MV-4-11 (cell line): ENCODE data around the gene TNFRSF18.
"Not testable (repeated sequence)": the region's sequence is repeated elsewhere in the genome, so short reads cannot be mapped to it uniquely, and the experiment has no call there.

Experiments
- DNase-seq: peaks from one replicate; lab custom pipeline; 2025; lab: John Stamatoyannopoulos, UW

Gene TNFRSF18, protein sequence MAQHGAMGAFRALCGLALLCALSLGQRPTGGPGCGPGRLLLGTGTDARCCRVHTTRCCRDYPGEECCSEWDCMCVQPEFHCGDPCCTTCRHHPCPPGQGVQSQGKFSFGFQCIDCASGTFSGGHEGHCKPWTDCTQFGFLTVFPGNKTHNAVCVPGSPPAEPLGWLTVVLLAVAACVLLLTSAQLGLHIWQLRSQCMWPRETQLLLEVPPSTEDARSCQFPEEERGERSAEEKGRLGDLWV

DNA sequence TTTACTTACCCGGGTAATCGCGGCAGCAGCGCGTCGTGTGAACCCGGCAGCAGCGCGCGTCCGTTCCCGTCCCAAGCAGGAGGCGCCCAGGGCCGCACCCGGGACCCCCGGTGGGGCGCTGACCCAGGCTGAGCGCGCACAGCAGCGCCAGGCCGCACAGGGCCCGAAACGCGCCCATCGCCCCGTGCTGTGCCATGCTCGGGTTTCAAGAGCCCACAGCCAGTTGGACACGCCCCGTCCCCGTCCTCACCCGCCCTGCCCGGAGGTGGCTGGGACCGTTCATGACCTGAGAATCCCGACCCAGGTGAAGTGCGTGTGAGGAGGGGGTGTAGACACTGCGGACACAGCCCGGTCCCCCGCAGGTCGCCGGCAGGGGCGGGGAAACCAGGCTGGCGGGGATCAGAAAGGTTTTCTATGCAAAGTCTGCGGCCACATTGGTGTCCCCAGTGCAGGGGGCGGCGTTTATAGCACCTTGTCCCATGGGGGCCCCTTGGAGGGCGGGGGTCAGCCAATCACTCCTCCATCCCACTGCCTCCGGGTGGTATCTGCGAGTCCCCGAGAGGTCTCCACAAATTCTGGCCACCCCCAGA is at the start of gene TNFRSF18:
TSS of gene TNFRSF18 (minus strand) at position 217 of the 590 bp plus-strand sequence. CDS start at position 196, 21 bp downstream.
- no peak for DNase-seq

DNA sequence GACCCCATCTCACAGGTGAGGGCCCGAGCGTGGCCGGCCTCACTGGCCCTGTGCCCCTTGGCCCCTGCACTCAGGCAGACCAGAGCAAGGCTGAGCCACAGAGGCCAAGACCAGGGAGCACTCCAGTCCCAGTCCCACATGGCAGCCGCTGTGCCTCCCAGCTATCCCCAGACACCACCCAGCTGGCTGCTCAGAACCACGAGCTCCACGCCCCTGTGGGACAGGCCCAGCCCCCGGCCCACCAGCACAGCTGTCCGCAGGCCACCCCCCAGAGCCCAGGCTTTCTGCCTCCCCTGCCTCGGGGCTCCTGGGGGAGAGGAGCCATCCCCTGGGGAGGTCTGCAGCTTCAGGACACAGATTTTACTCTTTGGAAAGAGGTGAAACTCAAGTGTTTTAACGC is 49.2 kb upstream of the TNFRSF18 start:
- no peak for DNase-seq

DNA sequence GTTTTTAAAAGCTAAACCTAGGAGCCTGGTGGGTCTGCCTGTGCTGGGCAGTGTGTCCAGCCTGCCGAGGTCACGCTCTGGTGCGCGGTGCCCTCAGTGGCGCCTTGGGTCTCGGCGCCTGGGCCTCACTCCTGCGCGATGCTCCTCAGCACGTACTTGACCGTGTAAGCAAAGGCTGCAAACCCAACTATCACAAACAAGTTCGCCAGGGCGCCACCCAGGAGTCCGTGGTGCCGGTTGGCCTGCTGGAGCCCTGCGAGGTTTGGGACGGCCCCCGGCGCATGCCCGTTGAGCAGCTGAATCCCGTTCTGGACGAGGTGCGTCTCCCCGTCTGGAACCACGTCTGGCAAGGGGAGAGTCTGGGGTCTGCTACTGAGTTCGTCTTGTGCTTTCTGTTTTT is 48.7 kb upstream of the TNFRSF18 start:
- DNase-seq: no peak

DNA sequence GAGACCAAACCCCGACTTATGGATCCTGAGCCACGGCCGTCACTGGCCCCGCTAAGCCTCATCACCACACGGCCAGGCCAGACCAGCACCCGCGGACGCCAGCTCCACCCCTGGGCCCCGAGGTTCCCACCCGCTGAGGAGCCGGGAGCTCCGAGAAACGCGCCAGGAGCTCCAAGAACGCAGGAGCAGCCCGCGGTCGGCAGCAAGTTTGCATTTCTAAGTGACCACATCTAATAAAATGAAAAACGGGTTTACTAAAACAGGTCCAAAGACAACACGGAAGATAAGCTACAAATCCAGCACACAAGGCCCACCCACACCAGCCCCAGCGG is 48.2 kb upstream of the TNFRSF18 start:
- DNase-seq: no peak

DNA sequence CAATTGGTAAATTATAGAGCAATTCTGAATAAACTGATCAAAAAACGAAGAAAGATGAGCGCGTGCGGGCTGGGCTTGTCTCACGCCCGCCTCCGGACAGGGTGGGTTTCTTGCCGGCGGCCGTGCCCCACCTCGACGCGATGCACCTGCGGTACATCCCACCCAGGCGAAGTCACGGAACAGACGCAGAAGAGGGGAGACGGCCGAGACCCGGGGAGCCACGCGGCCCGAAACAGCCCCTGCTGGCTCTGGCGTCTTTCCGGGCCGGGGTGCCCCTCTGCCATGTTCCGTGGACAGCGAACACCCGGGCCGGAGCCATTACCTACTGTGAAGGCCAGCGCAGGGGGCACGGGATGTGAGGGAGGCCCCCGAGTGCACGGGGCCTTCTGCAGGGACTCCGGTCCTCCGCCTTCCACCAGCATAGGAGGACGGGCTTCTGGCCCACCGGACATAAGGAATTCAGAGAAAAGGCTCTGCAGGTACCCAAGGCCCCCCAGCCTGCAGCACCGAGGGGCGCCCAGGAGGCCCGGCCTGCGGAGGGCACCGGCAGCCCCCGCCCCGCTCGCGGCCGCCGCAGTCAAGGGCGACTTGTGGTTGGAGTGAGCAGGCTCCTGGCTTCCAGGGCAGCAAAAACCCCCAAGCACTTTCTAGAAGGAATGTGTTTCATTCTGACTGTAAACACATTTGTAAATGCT is 47.7 kb upstream of the TNFRSF18 start:
- DNase-seq: no peak

DNA sequence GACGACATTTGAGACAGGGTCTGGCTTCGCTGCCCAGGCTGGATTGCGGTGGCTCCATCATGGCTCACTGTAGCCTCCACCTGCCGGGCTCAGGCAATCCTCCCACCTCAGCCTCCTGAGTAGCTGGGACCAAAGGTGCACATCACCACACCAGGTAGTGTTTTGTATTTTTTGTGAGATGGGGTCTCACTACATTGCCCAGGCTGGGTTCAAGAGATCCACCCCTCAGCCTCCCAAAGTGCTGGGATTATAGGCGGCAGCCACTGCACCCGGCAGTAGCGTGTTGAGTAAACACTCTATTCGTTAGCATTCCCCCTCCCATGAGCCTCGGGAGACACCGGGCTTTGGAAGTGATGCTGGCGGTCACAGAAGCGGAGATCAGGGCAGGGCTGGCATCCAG is 46.9 kb upstream of the TNFRSF18 start:
- no peak for DNase-seq

DNA sequence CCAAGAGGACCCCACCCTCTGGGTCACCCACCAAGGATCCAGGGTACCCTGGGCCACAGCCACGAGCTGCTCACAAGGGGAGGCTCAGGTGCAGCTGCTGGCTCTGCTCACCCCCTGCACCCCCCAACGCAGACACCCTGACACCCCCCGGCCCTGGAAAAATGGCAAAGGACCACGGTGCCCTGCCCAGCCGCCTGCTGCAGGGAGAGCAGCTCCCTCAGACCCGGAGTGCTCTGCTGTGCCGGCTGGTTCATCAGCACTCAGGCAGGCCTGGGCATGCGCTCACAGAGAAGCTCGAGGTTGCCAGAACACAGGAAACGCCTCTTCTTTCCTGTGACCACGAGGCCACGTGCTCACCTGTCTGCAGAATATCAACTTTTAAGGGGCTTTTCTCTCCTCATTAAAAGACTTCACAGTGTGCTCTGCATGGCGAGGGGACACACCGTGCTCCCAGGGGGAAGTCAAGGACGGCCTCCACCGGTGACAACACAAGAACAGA is 44.4 kb upstream of the TNFRSF18 start:
- no peak for DNase-seq

DNA sequence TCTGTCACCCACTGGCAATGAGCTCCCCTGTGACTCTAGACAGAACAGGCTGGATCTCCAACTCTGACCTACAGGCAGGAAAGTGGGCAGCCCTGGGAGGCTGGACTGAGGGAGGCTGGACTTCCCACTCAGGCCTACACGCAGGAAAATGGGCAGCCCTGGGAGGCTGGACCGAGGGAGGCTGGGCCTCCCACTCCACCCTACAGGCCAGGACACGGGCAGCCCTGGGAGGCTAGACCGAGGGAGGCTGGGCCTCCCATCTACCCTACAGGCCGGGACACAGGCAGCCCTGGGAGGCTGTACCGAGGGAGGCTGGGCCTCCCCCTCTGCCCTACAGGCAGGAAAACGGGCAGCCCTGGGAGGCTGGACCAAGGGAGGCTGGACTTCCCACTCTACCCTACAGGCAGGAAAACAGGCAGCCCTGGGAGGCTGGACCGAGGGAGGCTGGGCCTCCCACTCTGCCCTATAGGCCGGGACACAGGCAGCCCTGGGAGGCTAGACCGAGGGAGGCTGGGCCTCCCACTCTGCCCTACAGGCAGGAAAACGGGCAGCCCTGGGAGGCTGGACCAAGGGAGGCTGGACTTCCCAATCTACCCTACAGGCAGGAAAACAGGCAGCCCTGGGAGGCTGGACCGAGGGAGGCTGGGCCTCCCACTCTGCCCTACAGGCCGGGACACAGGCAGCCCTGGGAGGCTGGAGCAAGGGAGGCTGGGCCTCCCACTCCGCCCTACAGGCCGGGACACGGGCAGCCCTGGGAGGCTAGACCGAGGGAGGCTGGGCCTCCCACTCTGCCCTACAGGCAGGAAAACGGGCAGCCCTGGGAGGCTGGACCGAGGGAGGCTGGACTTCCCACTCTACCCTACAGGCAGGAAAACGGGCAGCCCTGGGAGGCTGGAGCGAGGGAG is 41.9 kb upstream of the TNFRSF18 start:
- DNase-seq: not testable (repeated sequence)

DNA sequence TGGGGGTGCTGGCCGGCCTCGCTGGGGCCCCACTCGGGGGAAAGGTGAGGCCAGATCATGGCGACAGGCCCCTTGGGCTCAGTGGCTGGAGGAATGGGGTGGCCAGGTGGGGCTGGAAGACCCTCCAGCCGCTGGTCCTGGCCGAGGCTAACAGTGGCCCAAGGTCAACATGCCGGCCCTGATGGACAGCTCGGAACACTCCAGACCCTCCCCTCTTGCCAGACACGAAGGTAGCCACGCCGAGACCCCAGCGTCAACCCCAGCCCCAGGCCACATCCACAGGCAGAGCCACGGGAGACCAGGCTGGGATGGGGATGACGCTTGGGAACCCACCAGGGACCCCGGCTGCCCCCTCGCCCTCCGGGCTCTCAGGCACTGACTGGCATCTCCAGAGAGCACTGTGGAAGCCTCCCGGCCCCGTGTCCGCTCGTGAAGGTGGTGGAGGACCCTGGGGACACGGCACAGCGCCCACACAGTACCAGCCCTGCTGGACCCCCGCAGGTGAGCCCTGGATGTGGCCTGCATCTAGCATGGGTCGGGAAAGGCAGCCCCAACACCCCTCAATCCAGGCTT is 41.0 kb upstream of the TNFRSF18 start:
- no peak for DNase-seq

DNA sequence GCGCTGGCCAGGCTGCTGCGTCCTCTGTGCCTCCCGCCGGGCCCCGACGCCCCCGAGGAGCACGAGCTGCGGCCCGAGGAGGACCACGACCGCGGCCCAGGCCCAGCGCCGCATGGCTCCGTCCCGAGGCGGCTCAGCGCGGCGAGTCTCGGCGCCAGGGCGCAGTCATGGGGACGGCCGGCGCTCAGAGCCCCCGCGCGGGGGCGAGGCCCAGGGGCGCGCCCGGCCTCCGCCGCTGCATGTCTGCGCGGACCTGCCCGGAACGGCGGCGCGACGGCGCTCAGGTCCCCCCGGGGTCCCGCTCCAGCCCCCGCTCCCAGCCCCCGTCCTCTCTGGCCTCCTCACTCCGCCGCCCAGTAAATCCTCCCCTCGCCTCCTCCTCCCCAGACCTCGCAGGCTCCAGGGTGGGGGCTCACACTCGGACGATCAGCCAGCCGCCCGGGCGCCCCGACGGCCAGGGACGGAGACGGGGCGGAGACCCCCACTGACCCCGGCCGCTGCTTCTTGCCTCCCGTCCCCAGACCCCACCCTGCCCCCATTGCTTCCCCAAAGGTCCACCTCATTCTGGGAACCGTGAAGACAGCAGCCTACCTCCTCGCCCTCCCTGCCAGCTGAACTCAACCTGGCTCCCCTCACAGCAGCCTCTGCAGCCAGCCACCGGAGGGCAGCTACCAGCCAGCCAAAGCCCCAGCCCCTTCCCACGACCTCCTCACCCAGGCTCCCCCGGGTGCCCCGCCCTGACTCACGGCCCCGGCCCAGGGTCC is 40.4 kb upstream of the TNFRSF18 start, which contains the start of gene C1QTNF12:
TSS of gene C1QTNF12 (minus strand) at position 146 of the 764 bp plus-strand sequence. CDS start at position 114, 32 bp downstream.
- no peak for DNase-seq

DNA sequence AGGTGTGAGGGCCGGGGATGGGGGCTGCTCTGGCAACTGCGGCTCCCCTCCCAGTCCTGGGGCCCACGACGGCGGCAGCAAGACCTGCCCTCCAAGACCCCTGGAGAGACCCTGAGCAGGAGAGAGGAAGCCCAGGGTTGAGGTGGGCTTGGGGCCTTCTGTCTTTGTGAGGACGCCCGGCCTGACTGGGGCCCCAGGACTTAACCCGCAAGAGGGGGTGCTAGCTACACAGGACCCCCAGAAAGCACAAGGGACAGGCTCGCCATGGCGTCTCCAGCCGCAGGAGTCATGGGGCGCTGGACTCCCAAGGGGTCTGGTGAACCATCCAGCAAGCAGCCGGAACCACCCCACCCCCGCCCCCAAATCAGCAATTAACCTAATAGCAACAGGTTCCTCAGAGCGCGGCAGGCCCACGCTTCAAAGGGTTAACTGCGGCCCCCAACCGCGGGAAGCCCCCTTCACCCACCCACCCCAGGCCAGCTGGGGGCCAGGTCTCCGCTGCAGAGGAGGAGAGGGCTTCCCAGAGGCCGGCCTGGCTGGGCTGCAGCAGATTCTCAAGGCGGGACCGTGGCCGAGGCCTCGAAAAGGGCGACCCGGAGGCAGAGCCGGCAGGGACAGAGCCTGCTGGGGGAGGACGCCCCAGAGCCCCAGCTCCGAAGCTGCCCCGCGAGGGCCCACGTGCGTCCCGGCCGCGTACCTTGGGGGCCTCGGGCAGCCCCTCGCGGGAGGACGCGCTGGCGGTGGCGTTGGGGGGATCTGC is 39.6 kb upstream of the TNFRSF18 start:
- DNase-seq: no peak

DNA sequence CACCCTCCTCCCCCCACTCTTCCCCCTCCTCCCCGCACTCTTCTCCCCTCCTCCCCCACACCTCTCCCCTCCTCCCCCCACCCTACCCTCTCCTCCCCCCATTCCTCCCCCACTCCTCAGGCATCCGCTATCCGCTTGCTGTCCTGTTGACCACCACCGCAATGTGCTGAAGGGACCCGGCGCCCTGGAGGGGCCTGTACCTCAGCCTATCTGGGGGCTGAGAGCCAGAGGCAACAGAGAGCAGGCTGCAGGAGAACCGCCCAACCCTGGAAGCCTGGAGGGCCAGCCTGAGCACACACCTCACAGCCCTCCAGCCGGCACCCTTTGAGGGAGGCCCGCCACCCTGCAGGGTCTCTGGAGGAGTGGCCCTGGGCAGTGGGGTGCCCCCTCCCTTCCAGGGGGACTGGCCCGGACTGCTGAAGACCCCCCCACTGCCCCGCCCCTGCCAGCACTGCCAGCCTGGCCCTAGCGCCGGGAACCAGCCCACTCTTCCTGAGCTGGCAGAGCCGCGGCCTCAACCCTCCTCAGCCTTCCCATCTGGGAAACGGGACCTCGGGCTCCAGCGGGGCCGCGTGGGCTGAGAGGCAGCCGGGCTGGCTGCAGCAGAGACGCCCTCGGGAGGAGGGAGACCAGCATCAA is 38.9 kb upstream of the TNFRSF18 start:
- no peak for DNase-seq

DNA sequence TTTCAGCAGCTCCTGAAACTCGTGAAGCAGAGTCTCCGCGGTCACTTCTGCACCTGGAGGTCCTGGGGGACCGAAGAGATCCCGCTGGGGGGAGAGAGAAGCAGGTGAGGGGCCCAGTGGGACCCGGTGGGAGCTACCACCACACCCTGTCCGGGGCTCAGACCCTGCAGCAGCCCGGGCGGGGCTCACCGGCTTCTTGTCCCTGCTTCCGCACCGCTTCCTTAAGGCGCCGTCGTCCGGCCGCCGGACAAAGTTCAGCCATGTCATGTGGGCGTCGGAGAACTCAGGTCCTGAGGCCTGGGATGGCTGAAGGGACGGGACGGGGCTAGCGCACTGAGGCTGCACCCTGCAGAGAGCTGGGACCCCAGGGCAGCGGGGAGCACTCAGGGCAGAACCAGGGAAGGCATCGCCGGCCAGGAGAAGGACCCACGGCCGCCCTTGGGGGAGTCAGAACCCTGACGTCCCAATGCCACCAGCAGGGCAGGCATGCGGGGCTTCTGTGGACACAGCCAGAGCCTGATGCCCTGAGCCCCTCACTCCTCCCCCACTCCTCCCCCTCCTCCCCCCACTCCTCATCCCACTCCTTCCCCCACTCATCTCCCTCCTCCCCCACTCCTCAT is 37.9 kb upstream of the TNFRSF18 start:
- no peak for DNase-seq

DNA sequence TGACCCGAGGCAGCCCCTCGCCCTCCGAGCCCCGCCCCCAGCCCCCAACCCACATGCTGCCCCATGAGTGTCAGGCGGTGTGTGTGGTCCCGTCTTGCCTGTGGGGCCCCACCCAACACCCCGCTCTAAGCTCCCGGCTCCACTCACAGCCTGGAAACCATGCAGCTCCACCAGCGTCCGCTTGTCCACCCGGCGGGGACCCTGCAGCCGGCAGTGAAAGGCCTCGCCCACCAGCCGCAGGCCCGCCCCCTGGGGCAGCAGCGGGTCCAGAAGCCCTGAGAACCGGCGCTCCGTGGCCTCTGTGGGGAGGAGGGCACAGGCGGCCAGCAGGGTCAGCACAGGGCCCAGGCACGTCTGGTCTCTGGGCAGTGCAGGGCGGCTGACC is 37.4 kb upstream of the TNFRSF18 start:
- no peak for DNase-seq

DNA sequence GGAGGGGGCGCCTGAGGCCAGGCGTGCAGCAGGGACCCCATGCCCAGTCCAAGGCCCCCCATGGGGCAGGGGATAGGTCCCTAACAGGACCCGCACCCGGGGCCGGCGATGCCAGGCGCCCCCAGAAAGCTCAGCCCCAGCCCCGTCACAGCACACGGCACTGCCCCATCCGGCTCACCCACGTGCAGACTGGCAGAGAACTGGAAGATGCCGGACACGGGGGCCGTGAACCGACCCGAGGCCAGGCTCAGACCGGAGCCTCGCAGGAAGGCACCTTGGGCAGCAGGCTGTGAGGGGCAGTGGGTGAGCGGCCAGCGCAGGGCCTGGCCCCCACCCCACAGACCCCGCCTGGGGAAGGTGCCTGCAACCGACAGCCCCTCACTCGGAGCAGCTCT is 36.9 kb upstream of the TNFRSF18 start:
- DNase-seq: no peak

DNA sequence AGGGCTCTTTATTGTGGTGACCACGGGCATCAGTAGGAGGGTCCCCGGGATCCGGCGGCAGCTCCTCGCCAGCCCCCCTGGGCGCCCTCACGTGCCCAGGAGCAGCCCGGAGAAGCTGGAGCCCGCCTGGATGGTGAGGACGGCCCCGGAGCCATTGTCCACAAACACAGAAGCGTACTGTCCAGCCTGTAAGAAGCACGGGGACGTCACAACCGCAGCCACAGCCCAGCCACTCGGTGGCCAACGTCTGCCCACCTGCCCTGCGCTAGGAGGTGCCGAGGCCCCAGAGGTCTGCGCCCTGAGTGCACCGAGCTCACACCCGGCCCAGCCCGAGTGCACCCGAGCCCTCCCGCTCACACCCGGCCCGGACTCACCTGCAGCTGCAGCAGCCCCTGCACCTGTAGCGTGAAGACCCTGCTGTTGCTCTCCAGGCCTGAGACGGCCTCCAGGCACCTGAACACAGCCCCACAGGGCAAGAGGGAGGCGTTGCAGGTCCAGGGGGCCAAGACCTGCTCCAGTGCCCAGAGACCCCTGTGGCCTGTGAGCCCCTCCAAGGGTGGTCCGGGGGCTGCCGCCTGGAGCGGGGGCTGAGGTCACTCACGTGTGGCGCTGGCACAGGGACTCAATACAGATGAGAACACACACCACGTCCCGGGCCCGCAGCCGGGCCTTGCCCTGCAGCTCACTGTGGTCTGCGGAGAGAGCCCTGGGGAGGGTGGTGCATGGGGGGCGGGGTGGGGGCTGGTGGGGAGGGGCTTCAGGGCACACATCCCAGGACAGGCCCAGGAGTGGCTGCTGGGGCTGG is 36.3 kb upstream of the TNFRSF18 start:
- DNase-seq: no peak

DNA sequence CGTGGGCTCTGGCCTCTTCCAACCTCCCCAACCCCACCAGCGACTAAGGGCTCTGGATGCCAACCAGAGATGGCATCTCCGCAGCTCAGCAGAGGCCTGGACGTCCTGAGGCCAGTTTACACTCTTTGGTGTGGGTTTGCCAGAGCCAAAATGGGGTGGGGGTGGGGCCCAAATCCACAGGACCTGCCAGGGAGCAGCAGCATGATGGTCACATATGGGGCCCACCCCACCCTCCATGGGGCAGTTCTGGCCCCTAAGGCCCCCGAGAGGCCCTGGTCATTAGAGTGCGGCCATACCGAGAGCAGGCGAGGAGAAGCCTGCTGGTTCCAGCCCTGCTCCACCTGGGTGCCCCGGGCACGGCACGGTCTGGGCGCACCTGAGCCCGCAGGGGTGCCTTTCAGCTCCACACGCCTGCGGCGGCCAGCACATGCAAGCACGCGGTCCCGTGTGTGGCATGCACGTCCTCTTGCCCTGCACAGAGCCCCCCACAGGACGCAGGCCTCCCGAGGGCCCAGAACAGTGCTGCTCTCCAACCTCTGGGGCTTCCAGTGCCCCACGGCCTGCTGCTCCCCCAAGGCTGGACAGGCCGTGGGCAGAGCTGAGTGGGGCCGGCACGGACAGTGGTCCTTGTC is 35.3 kb upstream of the TNFRSF18 start:
- DNase-seq: no peak
